Measurements from ENCODE around the gene EIF4H. TPM values are rescaled to one million over a fixed set of nuclear protein-coding genes. Genes with fewer than 3 reads are reported as not detected.

The EIF4H gene
- total RNA-seq, 2 donors from 2014 or later: 207 to 213 TPM

DNA sequence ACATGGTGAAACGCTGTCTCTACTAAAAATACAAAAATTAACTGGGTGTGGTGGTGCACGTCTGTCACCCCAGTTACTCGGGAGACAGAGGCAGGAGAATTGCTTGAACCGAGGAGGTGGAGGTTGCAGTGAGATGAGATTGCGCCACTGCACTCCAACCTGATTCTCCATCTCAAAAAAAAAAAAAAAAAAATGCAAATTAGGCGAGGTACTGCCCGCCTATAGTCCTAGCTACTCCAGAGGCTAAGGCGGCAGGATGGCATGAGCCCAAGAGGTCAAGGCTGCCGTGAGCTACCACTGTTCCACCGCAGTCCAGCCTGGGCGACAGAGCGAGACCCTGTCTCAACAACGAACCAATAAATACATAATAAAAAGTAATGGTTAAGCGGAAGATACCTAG lies 1.1 kb upstream of the EIF4H start:
- intact Hi-C loops (cut with DNase I): loop anchor here in 1 of 2 donors (10.0 kb wide), 1 partner anchor 88 kb away; the partner anchor contains the start of gene LIMK1
- no peak for DNase-seq (ENCODE audit: low spot score)

DNA sequence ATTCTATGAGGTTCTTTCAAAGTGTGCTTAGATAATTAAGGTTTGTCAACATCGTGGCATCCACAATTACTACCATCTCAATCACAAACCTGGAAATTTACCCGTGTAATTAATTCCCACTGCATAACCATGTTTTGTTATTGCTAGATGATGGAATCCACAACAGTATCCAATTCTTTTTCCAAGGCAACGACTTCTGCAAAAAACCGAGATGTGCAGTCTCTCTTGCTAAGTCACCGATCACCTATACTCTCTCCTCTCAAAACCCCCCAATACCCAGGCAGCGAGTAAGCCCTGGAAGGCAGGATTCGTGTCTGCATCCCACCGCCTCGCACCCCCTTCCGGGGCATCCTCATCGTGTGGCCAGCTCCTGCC lies 678 bp upstream of the EIF4H start:
- intact Hi-C loops (cut with DNase I): loop anchor here in 1 of 2 donors (10.0 kb wide), 1 partner anchor 89 kb away; the partner anchor contains the start of gene LIMK1
- no peak for DNase-seq (ENCODE audit: low spot score)

DNA sequence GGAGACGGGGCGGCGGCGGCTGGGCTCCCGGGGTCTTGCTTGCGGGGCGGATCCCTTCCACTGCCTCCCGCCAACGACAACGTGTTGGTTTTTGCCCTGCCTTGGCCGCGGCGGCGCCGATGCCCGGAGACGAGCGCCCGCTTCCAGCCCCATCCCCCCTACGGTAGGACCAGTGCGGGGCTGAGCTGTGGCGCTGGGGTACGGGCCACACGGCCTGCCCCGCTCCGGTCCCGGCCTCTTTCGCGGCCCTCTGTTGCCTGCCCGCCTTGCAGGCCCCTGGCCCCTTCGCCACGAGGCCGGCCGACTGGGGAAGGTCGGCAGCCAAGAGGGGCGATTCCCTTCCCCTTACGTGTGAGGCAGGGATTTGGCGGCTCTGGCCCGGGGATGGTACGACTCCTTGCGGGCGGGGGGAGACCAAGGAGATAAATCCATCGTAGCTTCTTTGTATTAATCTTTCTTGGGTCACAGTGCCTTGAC lies 488 bp downstream of the EIF4H start:
- peak; percentile 90 for DNase-seq (ENCODE audit: low spot score)
- intact Hi-C loops (cut with DNase I): loop anchor here in 1 of 2 donors (10.0 kb wide), 1 partner anchor 90 kb away; the partner anchor contains the start of gene LIMK1

DNA sequence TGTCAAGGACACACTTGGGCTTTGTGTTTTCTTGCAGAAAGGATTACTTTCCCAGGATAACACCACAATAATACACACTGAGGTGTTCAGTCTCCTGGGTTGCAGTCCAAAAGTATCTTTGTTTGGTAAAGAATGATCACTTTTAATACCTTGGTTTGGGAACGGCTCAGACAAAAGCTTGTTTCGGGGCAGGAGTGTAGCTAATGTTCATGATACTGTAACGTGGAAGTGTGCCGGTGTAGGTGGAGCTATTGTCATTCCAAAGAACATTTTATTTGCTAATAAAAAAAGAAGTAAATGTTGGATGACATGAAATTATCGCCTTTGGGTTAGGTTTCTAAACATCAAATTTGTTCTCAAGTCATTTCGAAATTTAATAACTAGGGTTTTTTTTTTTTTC lies 1.2 kb downstream of the EIF4H start:
- intact Hi-C loops (cut with DNase I): loop anchor here in 1 of 2 donors (10.0 kb wide), 1 partner anchor 91 kb away; the partner anchor contains the start of gene LIMK1
- DNase-seq (ENCODE audit: low spot score): no peak

DNA sequence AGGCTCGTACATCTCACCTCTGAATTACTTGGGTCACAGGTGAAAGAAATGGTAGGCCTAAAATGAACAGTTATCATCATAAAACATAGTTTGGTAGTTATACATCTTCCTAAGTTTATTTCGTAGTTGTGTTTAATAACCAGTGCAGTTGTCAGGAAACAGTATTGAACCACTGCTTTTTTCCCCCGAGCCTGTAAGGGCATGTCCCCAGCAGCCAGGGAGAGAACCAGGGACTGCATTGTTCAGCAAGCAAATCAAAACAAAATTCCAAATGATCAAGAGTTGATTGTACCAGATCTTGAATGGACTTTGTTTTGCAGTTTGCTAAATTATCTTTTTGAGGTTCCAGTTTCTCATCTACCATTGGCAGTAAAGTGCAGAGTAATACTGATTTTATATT lies 2.4 kb downstream of the EIF4H start:
- intact Hi-C loops (cut with DNase I): loop anchor here in 1 of 2 donors (10.0 kb wide), 1 partner anchor 92 kb away; the partner anchor contains the start of gene LIMK1
- no peak for DNase-seq (ENCODE audit: low spot score)

DNA sequence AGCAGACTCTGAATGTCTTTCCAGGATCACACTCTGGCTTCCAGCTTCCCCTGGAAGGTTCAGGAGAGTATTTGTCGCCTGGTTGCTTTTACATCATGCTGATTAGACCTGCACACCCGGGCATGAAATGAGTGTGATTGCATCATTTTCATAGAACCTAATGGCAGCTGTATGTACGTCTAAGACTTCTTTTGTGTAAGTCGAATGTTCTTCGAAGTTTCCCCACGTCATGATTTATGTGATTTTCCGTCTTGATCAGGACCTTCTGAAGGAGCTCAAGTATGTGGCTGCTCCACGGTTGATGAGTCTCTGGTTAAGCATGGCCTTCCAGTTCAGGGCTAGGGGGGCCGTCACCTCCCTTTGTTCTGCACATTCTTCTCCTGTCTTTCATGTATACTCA lies 4.5 kb downstream of the EIF4H start:
- intact Hi-C loops (cut with DNase I): loop anchor here in 1 of 2 donors (10.0 kb wide), 1 partner anchor 94 kb away; the partner anchor contains the start of gene LIMK1
- DNase-seq (ENCODE audit: low spot score): no peak

DNA sequence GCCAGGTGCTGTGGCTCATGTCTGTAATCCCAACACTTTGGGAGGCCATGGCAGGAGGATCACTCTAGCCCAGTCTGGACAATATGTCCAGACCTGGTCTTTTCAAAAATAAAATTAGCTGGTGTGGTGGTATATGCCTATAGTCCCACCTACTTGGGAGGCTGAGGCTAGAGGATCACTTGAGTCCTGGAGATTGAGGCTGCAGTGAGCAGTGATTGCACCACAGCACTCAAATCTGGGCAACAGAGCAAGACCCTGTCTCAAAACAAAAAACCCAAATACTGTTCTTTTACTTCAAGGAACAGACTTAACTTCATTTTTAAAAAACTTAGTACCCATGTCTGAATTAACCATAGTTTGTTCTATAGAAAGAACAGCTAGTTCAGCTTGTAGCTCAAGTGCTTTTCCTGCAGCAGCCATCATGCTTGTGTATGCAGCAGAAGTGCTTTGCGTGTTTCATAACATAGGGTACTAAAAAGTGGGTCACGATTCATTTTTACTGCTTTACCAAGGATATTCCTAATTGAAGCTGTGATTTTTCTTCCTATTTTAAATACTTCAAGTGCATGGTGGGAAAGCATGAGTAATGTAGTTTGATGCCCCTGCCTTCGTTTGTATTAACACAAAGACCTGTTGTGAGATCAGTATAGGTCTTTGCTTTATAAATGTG lies 5.9 kb downstream of the EIF4H start:
- DNase-seq (ENCODE audit: low spot score): no peak
- intact Hi-C loops (cut with DNase I): loop anchor here (5.0 to 10.0 kb wide), 2 partner anchors 95 to 1647 kb away; partner anchors contain the start of gene LIMK1 (in 1 of the 2)

DNA sequence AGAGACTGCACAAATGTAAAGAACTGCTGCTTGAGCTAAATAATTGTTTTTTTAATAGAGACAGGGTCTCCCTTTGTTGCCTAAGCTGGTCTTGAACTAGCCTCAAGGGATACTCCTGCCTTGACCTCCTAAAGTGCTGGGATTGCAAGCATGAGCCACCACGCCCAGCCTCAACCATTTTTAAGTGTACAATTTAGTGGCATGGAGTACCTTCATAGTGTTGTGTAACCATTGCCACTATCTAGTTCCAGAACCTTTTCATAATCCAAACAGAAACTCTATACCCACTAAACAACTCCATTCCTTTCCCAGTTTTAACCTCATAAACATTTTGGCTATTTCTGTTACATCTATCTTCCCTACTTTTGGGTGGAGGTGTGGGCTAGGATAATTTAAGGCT lies 6.7 kb downstream of the EIF4H start:
- intact Hi-C loops (cut with DNase I): loop anchor here in 1 of 2 donors (5.0 kb wide), 1 partner anchor 1646 kb away; no protein-coding TSS in a partner anchor

DNA sequence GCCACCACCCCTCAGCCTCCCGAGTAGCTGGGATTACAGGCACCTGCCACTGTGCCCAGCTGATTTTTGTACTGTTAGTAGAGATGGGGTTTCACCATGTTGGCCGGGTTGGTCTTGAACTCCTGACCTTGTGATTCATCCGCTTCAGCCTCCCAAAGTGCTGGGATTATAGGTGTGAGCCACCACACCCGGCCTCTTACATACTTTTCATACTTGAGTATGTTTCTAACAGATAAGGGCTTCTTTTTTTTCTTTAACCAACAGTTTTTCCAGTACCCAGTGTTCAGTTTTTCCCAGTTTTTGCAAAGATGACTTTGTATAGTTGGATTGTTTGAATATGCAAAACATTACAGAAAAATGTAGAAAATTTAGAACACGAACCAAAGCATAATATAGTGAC lies 7.7 kb downstream of the EIF4H start:
- DNase-seq (ENCODE audit: low spot score): no peak
- intact Hi-C loops (cut with DNase I): loop anchor here in 1 of 2 donors (5.0 kb wide), 1 partner anchor 1645 kb away; no protein-coding TSS in a partner anchor

More for the DNA sequence above, 6.7 kb downstream of the EIF4H start:
- DNase-seq (ENCODE audit: low spot score): no peak

DNA sequence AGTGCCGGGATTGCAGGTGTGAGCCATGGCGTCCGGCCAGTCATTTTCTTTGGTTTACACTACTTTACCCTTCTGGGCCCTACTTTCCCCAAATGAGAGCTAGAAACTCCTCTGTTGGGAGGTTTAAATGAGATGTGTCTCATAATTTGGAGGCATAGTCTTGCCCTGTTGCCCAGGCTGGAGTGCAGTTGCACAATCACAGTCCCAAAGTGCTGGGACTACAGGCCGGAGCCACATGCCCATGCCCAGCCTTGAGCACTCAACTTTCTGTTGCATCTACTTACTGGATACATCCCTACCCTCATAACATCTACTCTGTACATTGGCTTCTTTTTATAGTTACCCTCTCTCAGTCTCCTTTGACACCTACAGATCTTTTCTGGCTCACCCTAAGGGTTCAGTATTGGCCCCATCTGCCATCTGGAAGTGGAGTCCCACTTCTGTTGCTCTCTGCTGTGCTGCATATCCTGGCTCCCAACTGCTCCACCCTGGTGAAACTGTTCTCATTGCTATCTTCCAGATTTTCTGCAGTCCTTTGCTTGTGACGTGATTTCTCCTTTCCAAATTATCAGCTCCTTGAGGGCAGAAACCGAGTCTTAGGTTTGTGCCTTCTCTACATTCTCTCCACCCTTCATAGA lies 8.4 kb downstream of the EIF4H start:
- DNase-seq (ENCODE audit: low spot score): no peak

DNA sequence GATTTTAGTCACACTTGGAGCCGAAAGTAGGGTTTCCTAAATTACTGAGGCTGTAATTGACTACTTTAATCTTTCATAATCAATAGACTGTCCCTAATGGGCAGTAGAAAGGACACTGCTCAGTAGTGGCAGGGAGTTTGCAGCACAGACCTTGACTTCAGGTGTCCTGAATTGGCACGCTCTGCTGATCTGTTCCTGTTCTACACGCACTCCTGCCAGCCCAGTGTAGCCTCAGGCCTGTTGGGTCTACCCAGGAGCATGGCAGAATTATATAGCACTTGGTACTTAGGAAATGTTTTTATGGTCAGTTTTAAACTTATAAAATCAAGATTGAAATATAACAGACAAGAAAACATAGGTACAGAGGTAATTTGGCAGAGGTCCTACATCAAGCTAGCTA lies 9.0 kb downstream of the EIF4H start:
- DNase-seq (ENCODE audit: low spot score): no peak
- intact Hi-C loops (cut with DNase I): loop anchor here in 1 of 2 donors (5.0 kb wide), 1 partner anchor 1644 kb away; no protein-coding TSS in a partner anchor

More for the DNA sequence above, 8.4 kb downstream of the EIF4H start:
- intact Hi-C loops (cut with DNase I): loop anchor here in 1 of 2 donors (5.0 kb wide), 1 partner anchor 1645 kb away; no protein-coding TSS in a partner anchor

DNA sequence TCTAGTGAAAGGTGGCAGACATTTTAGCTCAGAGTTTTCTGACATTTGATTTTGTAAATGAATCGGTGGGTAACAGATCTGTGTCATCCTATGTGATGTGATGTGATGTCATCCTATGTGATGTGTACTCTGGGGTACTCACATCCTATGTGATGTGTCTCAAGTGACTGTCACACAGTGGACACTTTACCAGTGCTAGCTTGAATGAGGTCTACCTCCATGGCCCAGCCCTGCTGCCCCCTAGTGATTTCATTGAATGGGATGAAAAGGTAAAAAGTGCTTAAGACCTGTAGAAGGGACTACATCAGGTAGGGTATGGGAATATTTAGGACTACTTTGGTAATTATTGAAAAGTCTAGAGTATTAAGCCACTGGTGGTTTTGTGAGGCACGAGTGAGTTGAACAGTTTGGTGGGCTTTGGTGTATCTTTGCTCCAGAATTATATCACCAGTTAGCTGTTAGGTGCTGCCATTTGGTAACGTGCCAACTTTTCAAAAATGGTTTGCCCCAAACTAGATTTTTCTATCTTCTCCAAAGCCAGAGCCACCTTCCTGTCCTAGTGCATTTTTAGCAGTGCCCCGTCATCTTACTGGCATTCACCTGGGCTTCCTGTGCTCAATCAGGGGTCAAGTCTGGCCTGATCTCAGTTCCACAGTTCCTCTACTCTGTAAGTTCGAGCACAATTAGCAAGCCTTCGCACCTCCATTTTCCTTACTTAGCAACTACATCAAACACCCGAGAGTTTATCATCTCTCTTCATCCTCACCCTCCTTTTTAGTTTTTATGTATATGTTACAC lies 9.7 kb downstream of the EIF4H start:
- no peak for DNase-seq (ENCODE audit: low spot score)
- intact Hi-C loops (cut with DNase I): loop anchor here in 1 of 2 donors (5.0 kb wide), 1 partner anchor 1643 kb away; no protein-coding TSS in a partner anchor

DNA sequence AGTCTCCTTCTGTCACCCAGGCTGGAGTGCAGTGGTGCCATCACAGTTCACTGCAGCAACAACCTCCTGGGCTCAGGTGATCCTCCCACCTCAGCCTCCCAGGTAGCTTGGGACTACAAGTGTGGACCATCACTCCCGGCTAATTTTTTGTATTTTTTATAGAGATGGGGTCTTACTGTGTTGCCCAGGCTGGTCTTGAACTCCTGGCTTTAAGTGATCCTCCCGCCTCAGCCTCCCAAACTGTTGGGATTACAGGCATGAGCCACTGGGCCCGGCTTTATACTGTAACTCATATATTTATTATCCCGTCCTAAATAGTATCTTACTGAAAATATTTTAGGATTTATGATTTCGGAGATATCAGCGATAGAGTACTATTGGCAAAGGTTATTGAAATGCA lies 10.9 kb downstream of the EIF4H start:
- intact Hi-C loops (cut with DNase I): no loop called here
- DNase-seq (ENCODE audit: low spot score): no peak

DNA sequence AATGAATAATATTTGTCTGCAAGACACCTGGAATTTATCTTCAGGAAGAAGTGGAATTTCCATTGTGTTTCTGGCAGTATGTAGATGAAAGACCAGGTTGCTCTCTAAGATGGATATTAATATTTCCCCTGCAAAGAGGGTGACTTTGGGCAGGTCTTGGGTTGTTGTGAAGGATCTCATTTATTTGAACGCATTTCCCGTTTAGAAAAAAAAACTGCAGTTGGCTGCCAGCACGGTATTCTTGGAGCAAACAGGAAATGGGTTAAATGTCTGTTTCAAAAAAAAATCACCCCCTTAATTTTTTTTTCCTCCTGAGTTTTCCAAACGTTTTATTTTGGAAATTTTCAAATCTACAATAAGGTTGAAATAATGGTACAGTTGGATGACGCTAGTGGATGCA lies 11.5 kb downstream of the EIF4H start:
- intact Hi-C loops (cut with DNase I): no loop called here
- DNase-seq (ENCODE audit: low spot score): no peak

DNA sequence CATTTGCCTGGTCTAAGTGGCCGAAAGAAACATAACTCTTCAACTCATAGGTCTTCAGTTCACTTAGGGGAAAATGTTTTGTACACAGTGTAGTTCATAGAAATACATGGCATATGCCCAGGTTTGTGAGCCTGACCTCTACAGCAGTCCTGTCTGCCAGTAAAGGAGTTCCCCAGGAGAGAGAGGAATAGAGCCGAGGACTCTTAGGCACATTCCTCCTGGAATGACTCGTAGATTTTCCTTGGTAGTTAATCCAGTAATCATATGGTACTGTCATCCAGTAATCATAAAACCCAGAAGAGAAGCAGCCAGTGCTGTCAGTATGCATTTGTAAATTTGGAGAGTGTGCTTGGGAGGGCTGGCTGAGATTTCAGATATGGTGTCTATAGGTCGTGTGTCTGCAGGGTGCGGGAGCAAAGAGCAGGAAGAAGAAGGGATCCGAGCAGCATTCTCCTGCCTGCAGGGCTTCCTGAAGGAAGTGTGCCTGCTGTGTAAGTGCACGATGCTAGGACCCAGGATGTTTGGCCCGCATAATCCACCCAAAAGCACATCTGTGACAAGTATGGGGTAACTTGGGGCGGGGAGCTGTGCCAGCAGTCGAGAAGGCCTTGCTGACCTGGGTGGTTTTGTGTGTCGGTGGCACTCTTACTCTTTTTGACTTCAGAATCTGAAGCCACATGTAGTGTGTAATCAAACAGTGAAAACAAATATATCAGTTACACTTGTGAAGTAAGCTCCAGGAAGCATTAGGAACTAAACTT lies 13.9 kb downstream of the EIF4H start:
- DNase-seq (ENCODE audit: low spot score): no peak
- intact Hi-C loops (cut with DNase I): no loop called here

DNA sequence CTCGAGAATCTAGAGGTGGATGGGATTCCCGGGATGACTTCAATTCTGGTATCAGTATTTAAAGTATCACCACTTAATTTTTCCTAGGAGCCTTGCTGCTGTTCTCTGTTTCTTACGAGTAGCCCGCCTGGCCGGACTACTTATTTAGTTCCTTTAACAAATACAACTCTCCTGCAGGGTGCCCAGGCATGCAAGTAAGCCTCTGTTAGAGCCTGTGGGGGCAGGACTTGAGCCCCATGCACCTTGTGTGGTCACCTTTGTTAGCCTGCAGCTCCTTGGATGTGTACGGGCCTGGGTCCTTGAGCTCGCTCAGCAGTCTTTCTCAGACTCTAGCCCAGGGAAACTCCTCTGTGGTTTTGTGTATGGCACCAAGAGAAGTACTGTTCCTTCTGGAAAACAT lies 16.1 kb downstream of the EIF4H start:
- DNase-seq (ENCODE audit: low spot score): no peak
- intact Hi-C loops (cut with DNase I): no loop called here

DNA sequence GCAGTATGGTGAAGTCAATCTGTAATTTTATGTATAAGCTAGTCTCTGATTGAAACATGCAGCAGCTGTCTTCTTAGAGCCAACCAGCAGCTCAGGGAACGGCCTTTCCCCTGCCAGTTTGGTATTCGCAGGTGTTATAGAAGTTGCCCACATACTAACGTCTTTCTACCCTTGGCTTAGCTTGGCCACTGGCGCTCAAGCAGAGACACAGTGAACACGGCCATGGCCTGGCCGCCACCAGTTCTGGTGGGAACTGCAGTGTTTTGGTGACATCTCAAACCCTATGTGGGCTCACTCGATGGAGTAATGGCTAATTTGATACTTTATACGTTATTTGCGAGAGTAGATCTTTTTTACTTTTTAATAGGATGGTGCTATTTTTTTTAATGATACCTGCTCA lies 17.1 kb downstream of the EIF4H start:
- no peak for DNase-seq (ENCODE audit: low spot score)
- intact Hi-C loops (cut with DNase I): no loop called here

DNA sequence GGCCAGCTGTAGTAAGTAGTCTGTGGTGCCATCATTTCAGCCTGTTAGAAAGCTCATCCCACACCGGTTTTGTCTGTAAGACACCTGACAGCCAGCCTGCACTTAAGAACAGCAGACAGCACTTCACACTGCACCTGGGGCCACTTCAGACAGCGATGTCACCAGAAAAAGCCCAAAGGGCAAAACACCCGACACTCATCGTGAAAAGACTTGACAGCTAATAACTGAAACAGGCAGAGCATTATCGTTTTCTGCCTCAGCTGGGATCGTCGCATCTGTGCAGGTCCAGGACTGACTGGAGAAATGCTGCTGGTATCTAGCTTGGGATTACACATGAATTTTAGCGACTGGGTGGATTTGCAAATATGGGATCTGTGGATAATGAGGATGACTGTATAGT lies 18.9 kb downstream of the EIF4H start:
- DNase-seq (ENCODE audit: low spot score): no peak

DNA sequence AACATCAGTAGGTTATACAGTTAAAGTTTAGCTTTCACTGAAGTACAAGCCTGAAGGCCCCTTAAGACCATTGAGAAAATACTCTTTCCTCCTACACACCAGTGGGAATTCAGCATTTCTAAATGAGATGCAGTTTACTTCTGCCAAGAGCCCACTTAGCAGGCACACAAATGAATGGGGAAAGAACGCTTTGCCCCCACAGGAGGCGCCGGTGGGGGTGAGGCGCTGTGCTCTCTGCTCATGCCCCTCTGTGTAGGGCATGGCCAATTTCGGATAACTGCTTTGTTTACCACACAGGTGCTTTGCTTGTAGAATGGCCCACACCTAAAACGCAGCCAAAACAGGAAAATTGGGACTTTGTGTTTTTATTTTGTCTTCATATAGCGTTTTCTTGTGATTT lies 19.8 kb downstream of the EIF4H start:
- intact Hi-C loops (cut with DNase I): no loop called here
- DNase-seq (ENCODE audit: low spot score): no peak

More for the DNA sequence above, 18.9 kb downstream of the EIF4H start:
- intact Hi-C loops (cut with DNase I): no loop called here

Data from posterior vena cava (tissue), 2 donors.